Skeletal muscle cell (primary cell): ENCODE results near the gene OTOR.

Experiments
- DNase-seq: peaks from one replicate; pipeline ENCODE4 v3.0.0-alpha.2; 2010; ENCODE audit warnings: low read depth
- H3K4me3 ChIP-seq: 2 replicates; pipeline ENCODE4 v1.5.1; 2011; ENCODE audit warnings: low read depth, mild to moderate bottlenecking, control low read depth, low read length, moderate library complexity

The OTOR gene

GRCh38 chr20:16748308-16748900 is at the start of gene OTOR:
OTOR (plus strand) TSS chr20:16748358; CDS start chr20:16748402, 44 bp downstream.
- no peak within 1 kb of the TSS for H3K4me3 ChIP-seq
- no peak for DNase-seq

GRCh38 chr20:16699293-16699692 is 48.9 kb upstream of the OTOR start:
- no peak for DNase-seq
- H3K4me3 ChIP-seq = no peak overlapping the region

DNA sequence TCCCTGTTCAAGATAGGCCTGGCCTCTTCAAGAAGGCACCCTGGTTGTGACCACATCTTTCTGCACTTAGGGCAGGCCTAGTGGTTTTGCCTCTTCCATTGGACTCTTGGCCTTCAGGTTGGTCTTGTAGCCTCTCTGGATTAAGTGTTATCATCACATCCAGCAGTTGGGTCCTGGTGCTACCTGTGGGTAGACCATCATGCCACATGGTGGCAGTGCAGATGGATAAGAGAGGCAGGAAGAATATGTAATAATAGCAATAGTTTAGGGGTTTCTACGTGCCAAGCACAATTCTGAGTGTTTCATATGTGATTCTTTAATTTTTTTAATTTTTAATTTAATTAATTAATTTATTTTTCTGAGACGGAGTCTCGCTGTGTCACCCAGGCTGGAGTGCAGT is 46.9 kb upstream of the OTOR start:
- DNase-seq = no peak
- no peak overlapping the region for H3K4me3 ChIP-seq

- DNase-seq = no peak
- H3K4me3 ChIP-seq = no peak overlapping the region
Measured at GRCh38 chr20:16703570-16703969, 44.6 kb upstream of the OTOR start.

DNA sequence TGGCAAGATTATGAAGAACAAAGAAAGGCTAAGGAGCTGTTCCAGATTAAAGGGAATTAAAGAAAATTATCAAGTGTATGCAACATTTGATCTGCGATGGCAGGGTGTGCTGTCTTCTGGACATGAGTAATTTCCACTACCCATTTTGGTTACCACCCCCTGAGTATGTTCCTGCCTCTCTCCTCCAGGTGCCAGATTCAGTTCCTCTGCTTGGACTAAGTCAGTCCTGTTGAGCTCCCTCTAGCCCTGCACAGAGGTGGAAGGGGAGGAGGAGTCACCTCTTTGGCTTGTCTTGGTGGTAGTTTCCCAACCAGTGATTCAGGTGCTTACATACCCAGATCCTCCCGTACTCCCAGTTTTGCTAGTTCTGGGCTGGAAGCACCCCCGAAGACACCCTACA is 40.5 kb upstream of the OTOR start:
- H3K4me3 ChIP-seq = no peak overlapping the region
- DNase-seq = no peak

DNA sequence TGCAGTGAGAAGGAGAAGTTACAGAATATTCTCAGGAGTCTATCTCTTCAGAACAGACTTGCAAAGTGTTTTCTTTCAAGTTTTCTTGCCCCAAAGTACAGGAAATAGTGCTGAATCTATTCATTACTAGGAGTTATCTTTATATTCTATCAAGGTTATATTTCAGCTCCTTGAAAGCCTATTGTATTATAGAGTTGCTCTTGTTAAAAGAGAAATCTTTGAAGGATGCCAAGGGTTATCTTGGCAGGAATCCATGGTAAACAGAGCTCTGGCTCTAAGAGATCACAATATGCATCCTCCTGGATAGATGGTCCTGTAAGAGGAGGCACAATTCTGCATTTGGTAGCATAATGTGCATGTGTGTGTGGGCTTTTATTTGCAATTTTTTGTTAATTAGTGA is 39.6 kb upstream of the OTOR start:
- no peak for DNase-seq
- no peak overlapping the region for H3K4me3 ChIP-seq

DNA sequence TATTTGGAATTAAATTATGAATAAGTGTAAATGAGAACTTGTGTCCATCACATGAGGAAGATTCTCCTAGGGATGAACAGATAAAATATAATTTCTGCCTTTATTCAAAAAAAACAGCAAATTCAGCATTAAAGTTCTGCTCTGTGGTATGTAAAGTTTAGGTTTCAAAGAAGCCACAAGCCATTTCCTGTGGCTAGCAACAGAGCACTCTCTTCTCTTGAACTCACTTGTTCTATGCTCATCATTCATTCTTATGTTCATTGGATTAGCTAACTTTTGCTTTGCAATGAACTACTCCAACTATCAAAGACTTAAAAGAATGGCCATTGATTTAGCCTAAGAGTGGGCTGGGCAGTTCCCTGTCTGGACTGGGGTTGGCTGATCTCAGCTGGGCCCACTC is 39.1 kb upstream of the OTOR start:
- H3K4me3 ChIP-seq = no peak overlapping the region
- DNase-seq = no peak

DNA sequence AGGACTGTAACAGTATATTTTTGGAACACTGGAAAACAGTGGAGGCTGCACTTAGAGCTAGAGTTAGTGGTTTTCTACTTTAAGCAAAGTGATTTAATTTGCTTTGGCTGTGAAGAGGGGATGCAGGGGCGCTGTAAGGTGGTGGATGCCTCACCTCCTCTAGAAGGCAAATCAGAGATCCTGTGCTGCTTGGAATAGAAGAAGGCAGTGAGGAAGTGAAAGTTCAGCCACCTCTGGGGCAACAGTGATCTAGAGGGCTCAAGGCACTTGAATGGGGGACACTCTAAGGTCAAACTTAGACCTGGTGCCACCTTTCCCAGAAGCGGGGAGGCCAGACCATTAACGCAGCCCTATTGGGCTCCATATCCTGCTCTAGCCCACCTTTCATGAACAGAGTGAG is 37.4 kb upstream of the OTOR start:
- no peak for DNase-seq
- no peak overlapping the region for H3K4me3 ChIP-seq

- H3K4me3 ChIP-seq = no peak overlapping the region
- no peak for DNase-seq
Measured at GRCh38 chr20:16711661-16712258, 36.4 kb upstream of the OTOR start.

DNA sequence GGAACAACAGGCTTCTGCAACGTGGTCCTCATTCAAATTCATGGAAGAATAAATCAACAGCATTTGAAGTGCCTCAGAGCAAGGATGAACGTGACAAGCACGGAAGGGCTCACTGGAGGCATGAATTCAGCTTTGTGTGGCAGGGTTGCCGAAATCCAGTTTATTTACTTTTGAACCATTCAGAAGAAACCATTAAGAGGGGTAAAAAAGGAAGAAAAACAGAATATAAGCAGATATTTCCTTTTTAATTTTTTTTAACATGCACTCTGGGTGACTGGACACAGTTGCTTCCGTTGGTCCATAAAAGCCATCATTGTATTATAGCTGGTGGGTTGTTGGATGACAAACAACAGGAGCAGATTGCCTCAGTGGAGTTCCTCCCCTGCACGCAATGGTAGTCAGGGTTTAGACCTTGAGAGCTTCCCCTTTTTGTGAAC is 35.6 kb upstream of the OTOR start:
- H3K4me3 ChIP-seq = no peak overlapping the region
- no peak for DNase-seq

- DNase-seq = no peak
- H3K4me3 ChIP-seq = no peak overlapping the region
Measured at GRCh38 chr20:16713066-16713465, 35.1 kb upstream of the OTOR start.

DNA sequence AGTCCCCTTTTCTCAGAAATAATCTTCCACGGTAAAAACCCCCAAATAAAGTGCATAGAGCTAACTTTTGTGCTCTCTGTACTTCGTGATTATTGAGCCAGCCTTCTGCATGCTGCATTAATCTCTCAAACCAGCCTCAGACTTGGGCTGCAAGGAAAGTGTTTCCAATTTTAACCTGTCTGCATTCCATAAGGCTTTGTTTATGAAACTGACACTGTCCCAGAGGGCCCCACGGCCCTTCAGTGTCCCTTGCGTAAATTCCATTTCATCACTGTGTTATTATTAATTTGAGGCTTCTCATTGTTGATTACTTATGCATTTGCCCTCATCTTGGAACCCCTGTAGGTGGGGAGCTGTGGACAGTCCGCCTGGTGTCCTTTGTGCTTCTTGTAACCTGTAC is 33.9 kb upstream of the OTOR start:
- no peak for DNase-seq
- H3K4me3 ChIP-seq = no peak overlapping the region

DNA sequence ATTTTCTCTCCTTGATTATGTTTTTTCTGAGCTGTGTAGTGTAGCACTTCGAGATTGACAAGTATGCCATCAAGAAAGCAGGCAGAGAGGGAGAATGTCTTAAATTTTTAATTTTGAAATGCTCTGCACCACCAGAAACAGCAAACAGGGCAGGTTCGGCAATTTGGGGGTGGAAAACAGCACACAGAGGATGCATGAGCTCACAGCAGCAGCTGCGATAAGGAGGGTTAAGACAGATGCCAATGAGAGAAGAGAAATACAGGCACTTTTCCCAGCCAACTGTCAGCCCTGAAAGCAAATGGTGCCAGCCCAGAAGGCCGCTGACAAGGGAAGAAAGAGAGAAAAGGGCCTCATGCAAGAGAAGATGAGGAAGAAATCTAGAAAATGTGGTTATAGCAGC is 33.4 kb upstream of the OTOR start:
- no peak overlapping the region for H3K4me3 ChIP-seq
- no peak for DNase-seq

GRCh38 chr20:16719421-16719820 is 28.7 kb upstream of the OTOR start:
- DNase-seq = no peak
- H3K4me3 ChIP-seq = no peak overlapping the region

DNA sequence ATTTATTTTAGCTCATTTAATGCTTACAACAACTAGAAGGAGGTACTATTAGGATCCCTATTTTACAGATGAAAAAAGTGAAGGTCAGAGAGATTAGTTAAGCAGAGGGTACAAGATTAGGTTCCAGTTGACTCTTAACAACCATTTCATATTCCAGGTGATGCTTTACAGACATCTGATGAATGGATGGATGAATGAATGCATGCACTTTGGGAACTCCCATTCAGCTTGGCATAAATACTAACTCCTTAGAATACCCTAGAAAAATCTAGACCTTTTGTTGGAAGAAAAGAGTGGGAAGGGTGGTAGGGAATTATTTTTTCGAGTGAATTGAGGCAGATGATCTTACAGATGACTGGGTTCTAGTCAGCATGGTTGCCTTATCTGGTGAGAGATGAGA is 19.1 kb upstream of the OTOR start:
- H3K4me3 ChIP-seq = no peak overlapping the region
- no peak for DNase-seq

DNA sequence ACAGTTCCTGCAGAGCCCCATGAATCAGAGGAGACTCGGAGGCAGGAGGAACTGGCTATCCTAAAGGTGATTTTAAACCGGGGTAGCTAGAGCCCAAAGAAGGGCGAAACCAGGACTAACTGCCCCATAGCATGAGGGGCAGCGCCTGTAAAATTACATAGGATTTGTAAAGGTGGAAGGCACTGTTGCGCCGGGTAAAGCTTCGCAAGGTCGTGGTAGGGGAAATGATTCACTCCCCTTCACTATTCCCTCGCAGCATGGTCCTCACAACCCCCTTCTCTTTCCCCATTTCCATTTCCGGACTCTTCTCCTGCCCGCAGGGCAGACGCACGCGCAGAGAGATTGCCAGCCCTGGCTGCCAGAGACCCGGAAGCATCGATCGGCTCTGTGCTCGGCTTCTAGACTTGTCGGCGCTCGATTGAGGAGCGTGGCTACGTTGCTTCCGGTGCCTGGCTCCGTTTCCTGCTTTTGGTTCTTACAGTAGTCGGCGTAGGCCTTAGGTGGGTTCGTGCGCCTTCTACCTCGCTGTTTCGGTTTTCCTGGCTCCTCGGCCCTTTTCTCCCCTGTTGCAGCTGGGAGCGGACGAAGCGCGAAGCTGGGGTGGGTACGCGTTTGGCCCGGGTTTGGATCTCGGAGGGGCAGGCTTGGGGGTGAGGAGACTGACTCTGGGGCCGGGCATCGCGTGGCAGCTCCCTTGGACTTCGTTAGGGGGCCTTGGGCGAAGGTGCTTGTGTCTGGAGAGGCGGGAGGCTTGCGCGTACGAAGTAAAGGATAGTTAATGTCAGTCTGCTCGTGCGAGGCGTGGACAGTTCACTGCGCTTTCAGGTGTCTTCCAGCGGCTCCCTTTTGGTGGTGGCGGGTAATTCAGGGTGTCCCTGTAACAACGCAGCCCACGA is 18.3 kb upstream of the OTOR start, which contains the start of gene SNRPB2:
TSS of gene SNRPB2 (plus strand) at position 462 of the 896 bp plus-strand sequence. CDS start 1,677 bp downstream, outside the sequence.
- H3K4me3 ChIP-seq = peak within 1 kb of the TSS; percentile 93
- peak; percentile 88 for DNase-seq

DNA sequence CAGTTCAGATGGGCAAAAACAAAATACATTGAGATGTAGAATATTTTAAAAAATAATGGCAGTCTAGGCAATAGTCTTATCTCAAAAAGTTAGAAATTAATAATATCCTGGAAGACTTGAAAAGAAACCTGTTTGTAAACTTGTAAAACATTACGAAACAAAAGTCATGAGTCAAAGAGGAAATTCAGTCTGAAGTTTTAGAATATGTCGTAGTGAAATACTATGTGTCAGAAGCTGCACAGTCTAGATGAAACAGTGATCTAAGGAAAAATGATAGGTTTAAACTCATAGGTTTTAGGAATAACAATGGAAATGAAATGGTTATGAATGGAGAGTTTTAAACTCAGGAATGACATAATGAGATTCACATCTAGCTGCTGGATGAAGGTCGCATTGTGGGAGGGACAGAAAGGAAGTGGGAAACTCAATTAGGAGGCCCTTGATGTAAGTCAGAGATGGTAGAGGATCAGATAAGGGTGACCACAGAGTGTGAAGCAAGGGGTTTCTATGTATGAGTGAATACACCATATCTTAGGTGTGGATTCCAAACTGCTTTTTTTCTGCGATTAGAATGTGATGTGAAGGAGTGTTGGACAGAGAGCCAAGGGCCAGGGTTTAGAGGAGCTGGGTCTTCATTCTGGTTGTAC is 15.5 kb upstream of the OTOR start:
- H3K4me3 ChIP-seq = no peak overlapping the region
- no peak for DNase-seq

- DNase-seq = no peak
- no peak overlapping the region for H3K4me3 ChIP-seq
Measured at GRCh38 chr20:16740365-16741072, 7.6 kb upstream of the OTOR start.

- H3K4me3 ChIP-seq = no peak overlapping the region
- DNase-seq = no peak
Measured at GRCh38 chr20:16744178-16744807, 3.9 kb upstream of the OTOR start.
